GM12892 (cell line): ENCODE measurements around the gene HPCA.

Source experiments
- POLR2A ChIP-seq: IDR thresholded peaks from 2 replicates; pipeline ENCODE4 v1.6.1; 2011; ENCODE audit warnings: low read depth, low read length, control low read depth
- POLR2AphosphoS5 ChIP-seq: IDR thresholded peaks from 2 replicates; pipeline ENCODE4 v1.6.1; 2011; ENCODE audit warnings: low read depth, low read length, control low read depth
- TAF1 ChIP-seq: IDR thresholded peaks from 2 replicates; pipeline ENCODE4 v1.6.1; 2011; ENCODE audit warnings: low read depth, mild to moderate bottlenecking, control low read depth, low read length, borderline replicate concordance

GRCh38 chr1:32858791-32859190 is 27.5 kb upstream of the HPCA start:
- no peak for TF ChIP-seq POLR2A
- TF ChIP-seq POLR2AphosphoS5 = no peak
- no peak for TF ChIP-seq TAF1
